GM19193 (cell line): ENCODE measurements around the gene LIM2.

Experiments used
- POLR2A ChIP-seq: IDR thresholded peaks from 4 replicates; pipeline ENCODE4 v1.6.1; 2011; ENCODE audit not compliant: insufficient read depth, insufficient read length; ENCODE audit errors: extremely low read depth

LIM2 gene

GRCh38 chr19:51399231-51399630, 11.5 kb upstream of the LIM2 start:
- no peak for TF ChIP-seq POLR2A

- no peak for TF ChIP-seq POLR2A
Observed at GRCh38 chr19:51398096-51398704, 10.4 kb upstream of the LIM2 start.

- no peak for TF ChIP-seq POLR2A
Observed at GRCh38 chr19:51396175-51396574, 8.4 kb upstream of the LIM2 start.

- peak; percentile 86 for TF ChIP-seq POLR2A
Observed at GRCh38 chr19:51394050-51394836, 6.5 kb upstream of the LIM2 start.

GRCh38 chr19:51392701-51393100, 4.9 kb upstream of the LIM2 start:
- TF ChIP-seq POLR2A = no peak

GRCh38 chr19:51391073-51391611, 3.4 kb upstream of the LIM2 start:
- TF ChIP-seq POLR2A = no peak

GRCh38 chr19:51389143-51389542, 1.4 kb upstream of the LIM2 start:
- TF ChIP-seq POLR2A = no peak

GRCh38 chr19:51386882-51387520, 773 bp downstream of the LIM2 start:
- TF ChIP-seq POLR2A = no peak

- TF ChIP-seq POLR2A = no peak
Observed at GRCh38 chr19:51382004-51382403, 5.8 kb downstream of the LIM2 start.

- TF ChIP-seq POLR2A = no peak
Observed at GRCh38 chr19:51380379-51380778, 7.4 kb downstream of the LIM2 start.

GRCh38 chr19:51377422-51377821, 10.4 kb downstream of the LIM2 start:
- no peak for TF ChIP-seq POLR2A

GRCh38 chr19:51375504-51376221, 12.1 kb downstream of the LIM2 start:
- no peak for TF ChIP-seq POLR2A

- TF ChIP-seq POLR2A = no peak
Observed at GRCh38 chr19:51372649-51373504, 14.9 kb downstream of the LIM2 start, which contains the start of gene NKG7. Gene NKG7 (minus strand): TSS chr19:51372654. CDS start chr19:51372535, 119 bp downstream.
